Erythroblast (primary cell): ENCODE measurements around the gene TMEM8B.

Experiments used
- GATA1 ChIP-seq: IDR thresholded peaks from 2 replicates; pipeline ENCODE4 v1.6.1; 2011; ENCODE audit warnings: low read depth, mild to moderate bottlenecking, control low read depth, low read length, moderate library complexity
- POLR2A ChIP-seq: IDR thresholded peaks from 2 replicates; pipeline ENCODE4 v1.6.1; 2011; ENCODE audit warnings: mild to moderate bottlenecking, low read length

DNA sequence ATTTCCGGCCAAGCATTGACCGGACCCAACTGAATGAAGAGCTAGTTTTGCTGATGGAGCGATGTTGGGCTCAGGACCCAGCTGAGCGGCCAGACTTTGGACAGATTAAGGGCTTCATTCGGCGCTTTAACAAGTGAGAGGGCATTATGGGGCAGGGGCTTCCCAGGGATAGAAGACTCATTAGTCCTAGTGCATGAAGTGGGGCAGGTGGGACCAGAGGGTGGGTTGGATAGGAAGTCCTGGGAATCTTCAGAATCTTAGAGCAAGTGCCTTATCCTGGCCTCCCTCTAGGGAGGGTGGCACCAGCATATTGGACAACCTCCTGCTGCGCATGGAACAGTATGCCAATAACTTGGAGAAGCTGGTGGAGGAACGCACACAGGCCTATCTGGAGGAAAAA, 22.9 kb upstream of the TMEM8B start:
- TF ChIP-seq POLR2A (no peak), GATA1 (no peak)
